Endothelial cell of umbilical vein (primary cell): ENCODE data around the gene KIDINS220. TPM values are rescaled to one million over a fixed set of nuclear protein-coding genes. Genes with fewer than 3 reads are reported as not detected.

Source experiments
- BruUV-seq: library from RNA; stranded (reverse); fragments of 400-500 nt; replicated peaks from 2 replicates; lab custom pipeline; 2021; lab: Mats Ljungman, UMichigan
- CTCF ChIA-PET: fragments of 300-600, 350-600 bp; sonication (Branson Sonifier 250); formaldehyde crosslinking; loops from one replicate; lab custom pipeline; 2021; ENCODE audit warnings: antibody characterized with exemption, inconsistent platforms; lab: Charles Lee
- POLR2A ChIA-PET: fragments of 300-600, 350-600 bp; sonication (Branson Sonifier 250); formaldehyde crosslinking; loops from one replicate; lab custom pipeline; 2021; ENCODE audit warnings: antibody characterized with exemption, inconsistent platforms; lab: Charles Lee
- DNase-seq: peaks from one replicate; pipeline ENCODE4 v3.0.0-alpha.2; 2011; ENCODE audit warnings: low read depth, low spot score
- FAIRE-seq: peaks from 2 replicates; lab custom pipeline; 2011; peaks lifted over from hg19 to GRCh38; lab: Jason Lieb, UNC
- H2AFZ ChIP-seq: 2 replicates; pipeline ENCODE4 v1.6.0; 2012; ENCODE audit warnings: low read depth, low read length, control low read depth, inconsistent platforms
- H3K27ac ChIP-seq: 2 replicates; pipeline ENCODE4 v1.5.1; 2011; ENCODE audit warnings: low read depth, mild to moderate bottlenecking, control low read depth, low read length, moderate library complexity; ENCODE audit not compliant: insufficient read depth
- H3K27me3 ChIP-seq, 2 experiments: 2 replicates each; pipeline versions ENCODE4 v1.6.0 to v1.6.1; 2011; ENCODE audit warnings: low read length in 2 of 2, mixed read lengths in 1 of 2; ENCODE audit not compliant: control insufficient read depth in 2 of 2, insufficient read depth in 2 of 2
- H3K36me3 ChIP-seq, 2 experiments: 2 replicates in 1 of 2; 3 replicates in 1 of 2; pipeline ENCODE4 v1.5.1; 2011; ENCODE audit warnings: low read length in 2 of 2, mild to moderate bottlenecking in 1 of 2, moderate library complexity in 1 of 2; ENCODE audit not compliant: control insufficient read depth in 2 of 2, insufficient read depth in 2 of 2; ENCODE audit errors: extremely low read depth in 1 of 2
- H3K4me1 ChIP-seq: 3 replicates; pipeline ENCODE4 v1.5.1; 2011; ENCODE audit warnings: mild to moderate bottlenecking, low read length; ENCODE audit not compliant: control insufficient read depth, insufficient read depth; ENCODE audit errors: extremely low read depth
- H3K4me2 ChIP-seq: 2 replicates; pipeline ENCODE4 v1.6.1; 2011; ENCODE audit warnings: low read length, control low read depth, mixed read lengths; ENCODE audit not compliant: insufficient read depth
- H3K4me3 ChIP-seq, 3 experiments: fragments of 200-600 bp in 1 of 3; sonication (generic), shearing (Covaris generic) in 1 of 3; replicated peaks in 1 of 3; 2 replicates each; pipeline ENCODE4 v1.5.1; 2011 to 2016; ENCODE audit warnings: control low read depth in 3 of 3, low read length in 3 of 3, mild to moderate bottlenecking in 2 of 3, inconsistent platforms in 1 of 3, low read depth in 1 of 3, moderate library complexity in 1 of 3; ENCODE audit not compliant: insufficient read depth in 1 of 3
- H3K79me2 ChIP-seq: 2 replicates; pipeline ENCODE4 v1.6.0; 2012; ENCODE audit warnings: low read length, inconsistent platforms; ENCODE audit not compliant: control insufficient read depth, insufficient read depth
- H3K9ac ChIP-seq: replicated peaks from 2 replicates; pipeline ENCODE3; 2011; ENCODE audit warnings: low read length, control low read depth; ENCODE audit not compliant: insufficient read depth; ENCODE audit errors: extremely low read depth
- H3K9me1 ChIP-seq: replicated peaks from 3 replicates; pipeline ENCODE4 v1.6.0; 2011; ENCODE audit warnings: mild to moderate bottlenecking, low read length; ENCODE audit not compliant: control insufficient read depth, insufficient read depth; ENCODE audit errors: extremely low read depth
- H3K9me3 ChIP-seq: replicated peaks from 2 replicates; pipeline ENCODE4 v1.5.1; 2012; ENCODE audit warnings: low read length, inconsistent platforms; ENCODE audit not compliant: control insufficient read depth, insufficient read depth
- H4K20me1 ChIP-seq: replicated peaks from 2 replicates; pipeline ENCODE3; 2011; ENCODE audit warnings: mild to moderate bottlenecking, low read length; ENCODE audit not compliant: control insufficient read depth, insufficient read depth; ENCODE audit errors: extremely low read depth
- EZH2 ChIP-seq: IDR thresholded peaks from 2 replicates; pipeline ENCODE4 v1.6.1; 2012; ENCODE audit warnings: borderline replicate concordance, low read depth, mild to moderate bottlenecking, moderate library complexity, low read length, inconsistent platforms; ENCODE audit not compliant: severe bottlenecking
- FOS ChIP-seq: IDR thresholded peaks from 2 replicates; pipeline ENCODE4 v1.6.1; 2011; ENCODE audit warnings: mild to moderate bottlenecking, low read length, moderate library complexity, borderline replicate concordance; ENCODE audit not compliant: insufficient read depth
- GATA2 ChIP-seq: IDR thresholded peaks from 2 replicates; pipeline ENCODE4 v1.7.0; 2011; ENCODE audit warnings: low read depth, mild to moderate bottlenecking, moderate library complexity, mixed read lengths, low read length; ENCODE audit not compliant: insufficient read length, insufficient read depth
- JUN ChIP-seq: IDR thresholded peaks from 2 replicates; pipeline ENCODE4 v1.6.1; 2011; ENCODE audit warnings: borderline replicate concordance, low read depth; ENCODE audit not compliant: insufficient read length, insufficient read depth
- MYC ChIP-seq: IDR thresholded peaks from one replicate; pipeline ENCODE4 v1.6.1; 2011; ENCODE audit warnings: mild to moderate bottlenecking, low read depth, low read length
- POLR2A ChIP-seq: IDR thresholded peaks from 2 replicates; pipeline ENCODE4 v1.6.1; 2012; ENCODE audit warnings: low read depth, mild to moderate bottlenecking, control low read depth, low read length
- POLR2AphosphoS5 ChIP-seq: IDR thresholded peaks from 2 replicates; pipeline ENCODE4 v1.6.1; 2012; ENCODE audit warnings: low read depth, mild to moderate bottlenecking, control low read depth, low read length, moderate library complexity; ENCODE audit not compliant: insufficient read depth
- dilution Hi-C: fragments of 300-500 bp; cut with MboI; formaldehyde crosslinking; loops from one replicate; pipeline ENCODE4 v1.15.0; 2019; ENCODE audit warnings: low sequenced_read_pairs; ENCODE audit not compliant: extremely low pct_ligation_motif_present
- intact Hi-C: fragments of 100-400 bp; cut with micrococcal nuclease; formaldehyde crosslinking; loops from one replicate; pipeline ENCODE4 v1.10.0; 2022
- polyA plus RNA-seq, 4 experiments: library from polyadenylated mRNA; depleted of rRNA in 3 of 4; stranded (reverse) in 3 of 4; unstranded in 1 of 4; fragments of >200 nt; gene quantifications; 2 replicates each; pipeline versions ENCODE4 v1.2.1 to v1.2.3, GENCODE V29; 2011 to 2012; ENCODE audit warnings: missing spikeins in 1 of 4
- total RNA-seq: library from RNA; stranded (reverse); gene quantifications from 2 replicates; pipeline ENCODE4 v1.2.3, GENCODE V29; 2021
- TF ChIP-seq, protein P1 (sequence below): IDR thresholded peaks from 2 replicates; pipeline ENCODE4 v1.6.1; 2011; ENCODE audit not compliant: insufficient read depth, insufficient read length
- TF ChIP-seq, protein P2 (sequence below), 2 donors: IDR thresholded peaks; 1 replicate in 1 of 2; 2 replicates in 1 of 2; pipeline ENCODE4 v1.5.1; 2011; ENCODE audit warnings: low read length in 2 of 2, mild to moderate bottlenecking in 2 of 2, moderate library complexity in 2 of 2, control low read depth in 1 of 2, inconsistent platforms in 1 of 2, low read depth in 1 of 2; ENCODE audit not compliant: insufficient read depth in 1 of 2; ENCODE audit errors: extremely low read depth in 1 of 2

KIDINS220 gene
- total and polyA plus RNA-seq, 2 donors (not counting 3 experiments of a cell fraction or from before 2014, with no cell fraction given) = 33.9 to 41.3 TPM

DNA sequence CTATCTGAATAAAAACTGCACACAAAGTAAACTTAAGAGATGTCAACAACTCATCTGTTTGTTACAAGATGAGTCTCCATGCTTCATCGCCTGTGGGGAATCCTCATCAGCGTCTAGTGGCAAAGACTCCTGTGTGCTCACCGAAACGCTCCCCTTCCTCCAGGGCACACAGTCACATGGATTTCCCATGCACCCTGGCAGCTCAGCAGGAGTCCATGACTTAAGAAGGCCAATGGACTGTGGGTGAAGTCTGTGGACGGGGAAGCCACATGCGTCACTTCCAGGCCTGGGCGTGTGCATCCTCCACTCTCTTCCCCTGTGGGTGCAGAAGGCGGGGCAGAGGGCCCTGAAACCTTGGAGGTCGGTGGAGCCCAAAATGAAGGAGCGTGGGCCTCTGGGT lies 114.4 kb downstream of the KIDINS220 start:
- Histone ChIP-seq H3K4me2 (no peak overlapping the region), H3K9me1 (no peaks in the 10 kb centered on the region), H3K9ac (no peak overlapping the region), H3K27ac (no peak overlapping the region), H3K4me1 (no peaks in the 10 kb centered on the region), H4K20me1 (no peaks in the 10 kb centered on the region), H3K36me3 (peaks cover 0 to 1% of the 10 kb centered on the region in 2 experiments), H3K27me3 (no peaks in the 10 kb centered on the region), H2AFZ (no peak overlapping the region), H3K79me2 (no peaks in the 10 kb centered on the region), H3K9me3 (no peaks in the 10 kb centered on the region), H3K4me3 (no peak overlapping the region)
- no peak for DNase-seq
- CTCF ChIA-PET = no interaction called here
- intact Hi-C loops = no loop called here
- BruUV-seq = no TSS peak
- POLR2A ChIA-PET = no interaction called here
- no peak for FAIRE-seq
- dilution Hi-C loops = no loop called here
- TF ChIP-seq EZH2 (no peak), POLR2AphosphoS5 (no peak), MYC (no peak), GATA2 (no peak), POLR2A (no peak), FOS (no peak), JUN (no peak)
- TF ChIP-seq, protein P1, sequence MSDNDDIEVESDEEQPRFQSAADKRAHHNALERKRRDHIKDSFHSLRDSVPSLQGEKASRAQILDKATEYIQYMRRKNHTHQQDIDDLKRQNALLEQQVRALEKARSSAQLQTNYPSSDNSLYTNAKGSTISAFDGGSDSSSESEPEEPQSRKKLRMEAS = no peak
- TF ChIP-seq, protein P2, sequence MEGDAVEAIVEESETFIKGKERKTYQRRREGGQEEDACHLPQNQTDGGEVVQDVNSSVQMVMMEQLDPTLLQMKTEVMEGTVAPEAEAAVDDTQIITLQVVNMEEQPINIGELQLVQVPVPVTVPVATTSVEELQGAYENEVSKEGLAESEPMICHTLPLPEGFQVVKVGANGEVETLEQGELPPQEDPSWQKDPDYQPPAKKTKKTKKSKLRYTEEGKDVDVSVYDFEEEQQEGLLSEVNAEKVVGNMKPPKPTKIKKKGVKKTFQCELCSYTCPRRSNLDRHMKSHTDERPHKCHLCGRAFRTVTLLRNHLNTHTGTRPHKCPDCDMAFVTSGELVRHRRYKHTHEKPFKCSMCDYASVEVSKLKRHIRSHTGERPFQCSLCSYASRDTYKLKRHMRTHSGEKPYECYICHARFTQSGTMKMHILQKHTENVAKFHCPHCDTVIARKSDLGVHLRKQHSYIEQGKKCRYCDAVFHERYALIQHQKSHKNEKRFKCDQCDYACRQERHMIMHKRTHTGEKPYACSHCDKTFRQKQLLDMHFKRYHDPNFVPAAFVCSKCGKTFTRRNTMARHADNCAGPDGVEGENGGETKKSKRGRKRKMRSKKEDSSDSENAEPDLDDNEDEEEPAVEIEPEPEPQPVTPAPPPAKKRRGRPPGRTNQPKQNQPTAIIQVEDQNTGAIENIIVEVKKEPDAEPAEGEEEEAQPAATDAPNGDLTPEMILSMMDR (IDR thresholded peaks at IDR 0.05; ENCODE audit: extremely low read depth in 1 of 2, insufficient read depth in 1 of 2, low read depth in 1 of 2, low read length in 2 of 2) = no peak
